MM.1S (cell line): ENCODE results near the gene C1orf232.

Source experiments
- DNase-seq: peaks from one replicate; pipeline ENCODE4 v3.0.0-alpha.2; 2015
- H2AFZ ChIP-seq: fragments of 300-600 bp; sonication (generic); 2 replicates; pipeline ENCODE4 v1.6.0; 2016; ENCODE audit warnings: antibody characterized with exemption, low read length
- H3F3A ChIP-seq: fragments of 300-600 bp; sonication (generic); 2 replicates; pipeline ENCODE4 v1.6.1; 2016; ENCODE audit warnings: mild to moderate bottlenecking, antibody characterized with exemption, low read length, moderate library complexity, mixed read lengths; ENCODE audit not compliant: insufficient read depth
- H3K27ac ChIP-seq: fragments of 300-600 bp; sonication (generic); 2 replicates; pipeline ENCODE4 v1.5.1; 2016; ENCODE audit warnings: mild to moderate bottlenecking, low read length
- H3K27me3 ChIP-seq: fragments of 300-600 bp; sonication (generic); replicated peaks from 2 replicates; pipeline ENCODE4 v1.6.0; 2016; ENCODE audit warnings: low read length; ENCODE audit not compliant: insufficient read depth
- H3K36me3 ChIP-seq: fragments of 300-600 bp; sonication (generic); replicated peaks from 2 replicates; pipeline ENCODE4 v1.6.1; 2016; ENCODE audit warnings: mild to moderate bottlenecking, low read length, mixed read lengths; ENCODE audit not compliant: insufficient read depth
- H3K4me1 ChIP-seq: fragments of 300-600 bp; sonication (generic); 2 replicates; pipeline ENCODE4 v1.6.1; 2016; ENCODE audit warnings: low read length, mixed read lengths
- H3K4me2 ChIP-seq: fragments of 300-600 bp; sonication (generic); 2 replicates; pipeline ENCODE4 v1.6.0; 2016; ENCODE audit warnings: low read depth, low read length
- H3K4me3 ChIP-seq: fragments of 300-600 bp; sonication (generic); 2 replicates; pipeline ENCODE4 v1.5.1; 2016; ENCODE audit warnings: low read length, mixed read lengths
- H3K79me2 ChIP-seq: fragments of 300-600 bp; sonication (generic); 2 replicates; pipeline ENCODE4 v1.6.1; 2016; ENCODE audit warnings: mixed run types, low read length, mixed read lengths
- H3K9ac ChIP-seq: fragments of 300-600 bp; sonication (generic); 2 replicates; pipeline ENCODE4 v1.6.1; 2016; ENCODE audit warnings: low read length, mixed read lengths
- H3K9me2 ChIP-seq: fragments of 300-600 bp; sonication (generic); replicated peaks from 2 replicates; pipeline ENCODE4 v1.6.1; 2016; ENCODE audit warnings: mild to moderate bottlenecking, low read length, mixed read lengths; ENCODE audit not compliant: insufficient read depth
- H3K9me3 ChIP-seq: fragments of 300-600 bp; sonication (generic); replicated peaks from 2 replicates; pipeline ENCODE4 v1.6.1; 2016; ENCODE audit warnings: mild to moderate bottlenecking, low read length, mixed read lengths; ENCODE audit not compliant: insufficient read depth
- H4K20me1 ChIP-seq: fragments of 300-600 bp; sonication (generic); 2 replicates; pipeline ENCODE4 v1.6.1; 2016; ENCODE audit warnings: mild to moderate bottlenecking, low read length, moderate library complexity, mixed read lengths; ENCODE audit not compliant: insufficient read depth
- EZH2 ChIP-seq: fragments of 300-600 bp; sonication (generic); optimal IDR thresholded peaks from 2 replicates; pipeline ENCODE3; 2017; ENCODE audit warnings: low read depth, mild to moderate bottlenecking, antibody characterized with exemption, low read length, mixed read lengths
- EZH2phosphoT487 ChIP-seq: fragments of 300-600 bp; sonication (generic); IDR thresholded peaks from 2 replicates; pipeline ENCODE4 v1.6.1; 2018; ENCODE audit warnings: antibody characterized with exemption, low read length
- TF ChIP-seq, protein P1 (sequence below): fragments of 300-600 bp; sonication (generic); IDR thresholded peaks from 2 replicates; pipeline ENCODE4 v1.5.1; 2016; ENCODE audit warnings: antibody characterized with exemption, low read length, mixed read lengths

Gene C1orf232

DNA sequence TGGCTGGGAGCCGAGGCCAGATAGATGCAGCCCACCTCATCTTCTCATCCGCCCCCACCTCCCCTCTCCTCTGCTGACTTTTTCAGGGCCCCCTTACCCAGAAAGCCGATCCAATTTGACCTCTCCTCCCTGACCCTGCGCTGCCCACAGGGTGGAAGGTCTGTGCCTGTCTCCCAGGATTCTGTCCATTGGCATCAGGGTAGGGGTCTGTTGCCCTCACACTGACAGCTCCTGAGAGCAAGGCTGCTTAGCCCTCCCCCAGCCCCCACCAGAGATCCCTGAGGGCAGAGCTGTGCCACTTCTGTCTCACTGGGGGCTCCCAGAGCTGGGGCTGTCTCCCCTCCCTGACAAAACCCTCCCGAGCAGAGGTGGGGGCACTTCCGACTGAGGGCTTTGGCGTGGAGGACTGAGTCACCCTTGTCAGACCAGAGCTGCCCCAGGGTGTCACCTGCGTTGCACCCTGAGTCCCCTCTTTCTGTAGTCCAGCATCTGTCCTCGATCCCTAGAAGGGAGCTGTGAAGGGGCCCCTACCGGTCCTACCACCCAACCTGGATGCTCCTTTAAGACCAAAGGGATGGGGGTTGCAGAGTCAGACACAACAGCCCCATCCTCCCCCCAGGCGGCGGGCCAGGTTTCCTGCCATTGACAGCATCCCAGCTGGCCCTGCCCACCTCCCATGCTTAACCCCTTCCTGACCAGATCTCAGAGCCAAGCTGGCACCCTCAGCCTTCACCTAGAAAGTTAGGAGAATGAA is 12.3 kb downstream of the C1orf232 start:
- H3F3A ChIP-seq: no peaks in the 10 kb centered on the region
- H3K4me1 ChIP-seq: peaks cover 5% of the 10 kb centered on the region; the same call in 1 of the 2 replicates
- H3K4me2 ChIP-seq: no peak overlapping the region
- no peaks in the 10 kb centered on the region for H4K20me1 ChIP-seq
- H3K79me2 ChIP-seq: no peaks in the 10 kb centered on the region
- H3K9me2 ChIP-seq: no peaks in the 10 kb centered on the region
- H2AFZ ChIP-seq: no peak overlapping the region
- H3K9me3 ChIP-seq: no peaks in the 10 kb centered on the region
- no peak overlapping the region for H3K4me3 ChIP-seq
- TF ChIP-seq EZH2 (no peak), EZH2phosphoT487 (no peak)
- TF ChIP-seq, protein P1, sequence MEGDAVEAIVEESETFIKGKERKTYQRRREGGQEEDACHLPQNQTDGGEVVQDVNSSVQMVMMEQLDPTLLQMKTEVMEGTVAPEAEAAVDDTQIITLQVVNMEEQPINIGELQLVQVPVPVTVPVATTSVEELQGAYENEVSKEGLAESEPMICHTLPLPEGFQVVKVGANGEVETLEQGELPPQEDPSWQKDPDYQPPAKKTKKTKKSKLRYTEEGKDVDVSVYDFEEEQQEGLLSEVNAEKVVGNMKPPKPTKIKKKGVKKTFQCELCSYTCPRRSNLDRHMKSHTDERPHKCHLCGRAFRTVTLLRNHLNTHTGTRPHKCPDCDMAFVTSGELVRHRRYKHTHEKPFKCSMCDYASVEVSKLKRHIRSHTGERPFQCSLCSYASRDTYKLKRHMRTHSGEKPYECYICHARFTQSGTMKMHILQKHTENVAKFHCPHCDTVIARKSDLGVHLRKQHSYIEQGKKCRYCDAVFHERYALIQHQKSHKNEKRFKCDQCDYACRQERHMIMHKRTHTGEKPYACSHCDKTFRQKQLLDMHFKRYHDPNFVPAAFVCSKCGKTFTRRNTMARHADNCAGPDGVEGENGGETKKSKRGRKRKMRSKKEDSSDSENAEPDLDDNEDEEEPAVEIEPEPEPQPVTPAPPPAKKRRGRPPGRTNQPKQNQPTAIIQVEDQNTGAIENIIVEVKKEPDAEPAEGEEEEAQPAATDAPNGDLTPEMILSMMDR: no peak
- DNase-seq: no peak
- H3K9ac ChIP-seq: no peak overlapping the region
- no peaks in the 10 kb centered on the region for H3K36me3 ChIP-seq
- H3K27me3 ChIP-seq: peaks cover 8% of the 10 kb centered on the region
- H3K27ac ChIP-seq: no peak overlapping the region

- TF ChIP-seq EZH2 (no peak), EZH2phosphoT487 (no peak)
- TF ChIP-seq, protein P1: no peak
- Histone ChIP-seq H3K4me3 (no peak overlapping the region), H2AFZ (no peak overlapping the region), H3K4me1 (no peaks in the 10 kb centered on the region), H3F3A (no peaks in the 10 kb centered on the region), H3K27me3 (no peaks in the 10 kb centered on the region; the same call in 1 of the 2 replicates), H3K4me2 (no peak overlapping the region), H4K20me1 (no peaks in the 10 kb centered on the region), H3K27ac (no peak overlapping the region), H3K9me2 (no peaks in the 10 kb centered on the region), H3K36me3 (no peaks in the 10 kb centered on the region), H3K9ac (no peak overlapping the region), H3K79me2 (no peaks in the 10 kb centered on the region), H3K9me3 (no peaks in the 10 kb centered on the region)
- no peak for DNase-seq
Observed at GRCh38 chr1:26155370-26156284, 13.1 kb downstream of the C1orf232 start.

- H3K9me3 ChIP-seq: no peaks in the 10 kb centered on the region
- no peaks in the 10 kb centered on the region for H3K36me3 ChIP-seq
- H3K9ac ChIP-seq: no peak overlapping the region
- no peaks in the 10 kb centered on the region for H4K20me1 ChIP-seq
- H3K9me2 ChIP-seq: no peaks in the 10 kb centered on the region
- TF ChIP-seq, protein P1: no peak
- TF ChIP-seq EZH2phosphoT487 (no peak), EZH2 (no peak)
- H3K79me2 ChIP-seq: no peaks in the 10 kb centered on the region
- no peak for DNase-seq
- H3K4me3 ChIP-seq: no peak overlapping the region
- H3K27ac ChIP-seq: no peak overlapping the region
- no peaks in the 10 kb centered on the region for H3F3A ChIP-seq
- no peaks in the 10 kb centered on the region; the same call in 1 of the 2 replicates for H3K27me3 ChIP-seq
- no peaks in the 10 kb centered on the region for H3K4me1 ChIP-seq
- no peak overlapping the region for H3K4me2 ChIP-seq
- H2AFZ ChIP-seq: no peak overlapping the region
Observed at GRCh38 chr1:26154750-26155149, 14.0 kb downstream of the C1orf232 start.
